HG03460 (cell line): ENCODE data around the gene PTPN6.

ENCODE experiments used
- ATAC-seq: cut with Tn5 transposase; IDR thresholded peaks from one replicate; pipeline ENCODE4 v1.9.1; 2021; ENCODE audit not compliant: unreplicated experiment

The PTPN6 gene

DNA sequence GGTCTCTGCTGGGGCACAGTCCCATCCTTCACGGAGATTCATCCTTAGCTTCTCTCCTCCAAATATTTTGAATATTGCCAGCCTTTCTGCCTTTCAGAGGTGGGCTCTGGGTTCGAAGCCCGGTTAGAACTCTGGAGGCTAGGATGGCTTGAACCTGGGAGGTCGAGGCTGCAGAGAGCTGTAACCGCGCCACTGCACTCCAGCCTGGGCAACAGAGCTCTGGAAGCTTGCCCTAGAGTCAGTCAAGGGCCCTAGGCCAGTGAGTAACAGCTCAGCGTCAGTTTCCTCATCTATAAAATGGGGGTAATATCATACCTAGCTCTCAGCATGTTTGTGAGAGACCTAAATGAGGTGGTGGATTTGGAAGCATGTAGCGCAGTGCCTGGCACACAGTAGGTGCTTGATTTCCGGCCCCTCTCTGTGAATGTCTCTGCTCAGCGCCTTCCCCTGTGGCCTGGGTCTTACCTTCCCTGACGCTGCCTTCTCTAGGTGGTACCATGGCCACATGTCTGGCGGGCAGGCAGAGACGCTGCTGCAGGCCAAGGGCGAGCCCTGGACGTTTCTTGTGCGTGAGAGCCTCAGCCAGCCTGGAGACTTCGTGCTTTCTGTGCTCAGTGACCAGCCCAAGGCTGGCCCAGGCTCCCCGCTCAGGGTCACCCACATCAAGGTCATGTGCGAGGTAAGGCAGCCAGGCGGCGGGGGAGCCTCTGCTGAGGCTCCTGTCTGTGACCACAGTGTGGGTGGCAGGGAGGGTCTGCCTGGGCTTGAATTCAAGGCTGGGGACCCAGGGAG lies 3.4 kb downstream of the PTPN6 start:
- no peak for ATAC-seq

DNA sequence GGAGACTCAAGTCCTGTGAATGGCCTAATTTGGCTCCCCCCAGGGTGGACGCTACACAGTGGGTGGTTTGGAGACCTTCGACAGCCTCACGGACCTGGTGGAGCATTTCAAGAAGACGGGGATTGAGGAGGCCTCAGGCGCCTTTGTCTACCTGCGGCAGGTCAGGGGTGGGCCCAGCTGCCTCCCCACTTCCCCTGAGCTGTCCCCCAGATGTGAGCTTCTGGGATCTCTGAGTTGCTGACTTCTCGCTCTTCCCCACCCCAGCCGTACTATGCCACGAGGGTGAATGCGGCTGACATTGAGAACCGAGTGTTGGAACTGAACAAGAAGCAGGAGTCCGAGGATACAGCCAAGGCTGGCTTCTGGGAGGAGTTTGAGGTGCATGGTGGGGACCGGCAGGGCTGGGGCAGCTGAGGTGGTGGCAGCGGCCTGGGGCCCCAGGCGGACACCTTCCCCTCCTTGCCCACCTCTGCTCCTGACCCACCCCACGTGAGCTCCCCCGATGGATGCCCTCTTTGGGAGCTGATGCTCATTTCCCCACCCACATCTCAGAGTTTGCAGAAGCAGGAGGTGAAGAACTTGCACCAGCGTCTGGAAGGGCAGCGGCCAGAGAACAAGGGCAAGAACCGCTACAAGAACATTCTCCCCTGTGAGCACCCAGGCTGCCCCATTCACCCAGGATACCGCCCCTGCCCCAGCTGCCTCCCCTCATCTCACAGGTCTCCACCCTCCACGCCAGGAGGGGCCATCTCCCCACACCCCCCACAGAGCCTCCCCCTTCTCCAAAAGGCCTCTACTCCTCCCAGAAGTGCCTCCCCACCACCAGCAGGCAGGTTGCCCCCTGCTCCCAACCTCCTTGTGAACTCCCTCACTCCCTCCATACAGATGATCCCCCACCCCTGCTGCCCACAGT lies 4.2 kb downstream of the PTPN6 start:
- ATAC-seq = no peak

DNA sequence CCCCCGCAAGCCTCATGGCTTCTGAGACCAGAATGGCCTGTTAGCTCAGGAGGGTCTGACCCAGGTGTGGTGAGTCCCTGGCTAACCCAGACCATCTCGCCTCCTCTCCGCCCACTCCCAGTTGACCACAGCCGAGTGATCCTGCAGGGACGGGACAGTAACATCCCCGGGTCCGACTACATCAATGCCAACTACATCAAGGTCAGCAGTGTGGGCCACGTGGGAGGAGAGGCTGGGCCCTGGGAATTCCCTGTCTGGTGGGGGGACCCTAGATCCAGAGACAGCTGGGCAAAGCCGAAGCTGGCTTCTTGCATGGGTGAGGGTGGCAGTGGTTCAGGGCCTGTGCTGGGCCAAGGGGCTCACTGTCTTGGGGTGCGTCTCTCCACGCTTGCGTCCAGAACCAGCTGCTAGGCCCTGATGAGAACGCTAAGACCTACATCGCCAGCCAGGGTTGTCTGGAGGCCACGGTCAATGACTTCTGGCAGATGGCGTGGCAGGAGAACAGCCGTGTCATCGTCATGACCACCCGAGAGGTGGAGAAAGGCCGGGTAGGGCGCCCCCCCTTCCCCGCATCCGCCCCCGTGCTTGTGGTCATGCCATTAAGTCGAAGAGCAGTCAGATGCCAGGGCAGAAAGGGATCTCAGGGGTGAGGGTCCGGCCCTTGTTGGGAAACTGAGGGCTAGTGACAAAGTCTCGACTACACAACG lies 5.0 kb downstream of the PTPN6 start:
- ATAC-seq = no peak

DNA sequence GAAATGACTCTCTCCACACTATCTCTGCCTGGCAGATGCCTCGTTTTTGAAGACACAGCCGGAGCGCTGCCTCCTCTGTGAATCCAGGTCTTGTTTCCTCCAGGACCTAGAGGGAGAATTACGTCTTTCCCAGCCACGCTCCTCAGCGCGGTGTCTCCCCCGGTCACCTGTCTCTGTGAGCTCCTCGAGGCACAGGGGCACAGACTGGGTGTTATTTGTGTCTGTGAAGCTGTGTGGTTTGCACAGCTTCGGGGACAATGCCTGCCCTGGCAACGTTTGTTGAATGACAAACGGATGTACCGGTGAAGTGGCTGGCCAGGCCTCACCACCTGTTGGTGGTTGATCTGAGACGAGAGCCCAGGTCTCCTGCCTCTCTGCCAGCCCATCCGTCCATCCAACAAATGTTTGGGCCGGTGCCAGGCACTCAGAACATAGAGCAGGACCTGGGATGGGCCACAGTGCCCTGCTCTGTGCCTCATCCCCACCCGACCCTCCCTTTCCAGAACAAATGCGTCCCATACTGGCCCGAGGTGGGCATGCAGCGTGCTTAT lies 6.1 kb downstream of the PTPN6 start:
- ATAC-seq = no peak

DNA sequence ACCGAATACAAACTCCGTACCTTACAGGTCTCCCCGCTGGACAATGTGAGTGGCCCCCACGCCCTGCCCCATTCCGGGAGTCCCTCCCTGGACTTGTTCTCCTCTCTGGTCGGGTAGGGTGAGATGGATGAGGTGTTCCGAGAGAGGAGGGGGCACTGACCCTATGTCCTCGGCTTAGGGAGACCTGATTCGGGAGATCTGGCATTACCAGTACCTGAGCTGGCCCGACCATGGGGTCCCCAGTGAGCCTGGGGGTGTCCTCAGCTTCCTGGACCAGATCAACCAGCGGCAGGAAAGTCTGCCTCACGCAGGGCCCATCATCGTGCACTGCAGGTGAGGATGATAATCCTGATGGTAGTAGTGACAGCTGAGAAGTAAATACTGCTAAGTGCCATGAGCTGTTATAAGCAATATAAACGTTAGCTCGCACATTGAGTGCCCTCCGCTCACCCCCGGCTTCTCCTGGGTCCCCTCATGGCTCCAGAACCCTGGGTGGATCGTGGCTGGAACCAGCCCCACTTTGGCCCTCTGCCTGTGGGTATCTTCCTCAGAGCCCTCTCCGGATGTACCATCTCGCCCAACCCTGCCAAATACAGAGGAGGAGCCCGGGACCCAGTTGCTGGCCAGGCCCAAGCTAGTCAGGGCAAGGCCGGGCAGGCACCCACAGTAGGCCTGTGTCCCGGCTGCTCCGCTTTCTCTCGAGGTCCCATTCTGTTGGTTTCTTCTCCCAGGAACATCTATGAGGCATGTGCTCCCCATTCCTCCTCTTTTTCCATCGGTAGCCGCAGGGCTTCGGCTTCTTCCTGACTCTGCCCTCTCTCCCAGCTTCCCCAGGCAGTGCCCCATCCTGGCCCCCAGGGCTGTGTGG lies 6.8 kb downstream of the PTPN6 start:
- ATAC-seq = no peak

DNA sequence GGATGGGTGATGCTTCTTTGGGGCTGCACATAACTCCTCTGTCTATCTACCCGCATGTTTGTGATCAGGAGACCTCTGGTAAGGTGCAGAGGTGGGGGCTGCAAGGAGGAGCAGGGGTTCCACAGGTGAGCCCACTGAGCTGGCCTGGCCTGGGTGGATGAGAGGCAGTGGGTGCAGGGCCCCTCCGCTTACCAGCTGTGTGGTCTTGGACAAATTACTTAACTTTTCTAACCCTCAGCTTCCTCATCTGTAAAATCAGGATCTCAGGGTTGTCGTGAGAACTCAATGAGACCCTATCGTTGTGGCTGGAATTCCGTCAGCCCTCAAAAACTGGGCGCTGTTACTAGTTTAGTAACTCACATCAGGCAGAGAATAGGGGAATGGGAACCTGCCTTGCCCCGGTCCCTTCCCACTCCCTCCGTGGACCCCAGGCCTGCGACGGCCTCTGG lies 7.5 kb downstream of the PTPN6 start:
- no peak for ATAC-seq

DNA sequence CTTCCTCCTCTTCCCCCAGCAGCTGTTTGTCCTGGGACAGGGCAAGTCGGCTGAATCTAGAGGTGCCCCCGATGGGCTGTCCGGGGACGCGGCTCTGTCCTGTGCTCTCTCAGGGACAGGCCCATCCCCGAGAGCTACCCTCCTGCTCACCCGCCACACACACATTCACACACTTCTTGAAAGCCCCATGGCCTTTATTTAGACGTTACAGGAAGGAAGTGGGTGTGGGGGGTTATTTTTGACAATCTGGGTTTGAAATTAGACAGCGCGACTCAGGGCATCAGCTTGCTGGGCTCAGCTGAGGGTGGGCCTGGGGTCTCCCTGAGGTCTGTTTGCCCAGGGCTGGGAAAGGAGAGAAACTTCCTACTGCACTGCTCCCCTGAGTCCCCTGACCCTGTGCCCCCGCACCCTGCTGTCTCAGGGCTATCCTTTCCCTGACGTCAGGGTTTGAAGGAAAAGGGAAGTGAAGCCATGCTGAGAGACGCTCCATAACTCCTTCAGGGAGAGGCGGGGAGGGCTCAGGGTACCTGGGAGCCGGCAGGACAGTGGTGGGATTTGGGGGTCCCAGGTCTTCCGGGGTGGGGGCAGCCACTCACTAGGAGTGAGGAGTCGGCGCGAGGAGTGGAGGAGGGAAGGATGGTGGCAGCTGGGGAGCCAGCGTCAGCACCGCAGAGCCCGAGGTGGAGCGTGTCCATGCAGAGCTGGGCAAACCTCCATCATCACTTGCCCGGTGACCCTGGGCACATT lies 8.1 kb downstream of the PTPN6 start:
- peak; percentile 49 for ATAC-seq

DNA sequence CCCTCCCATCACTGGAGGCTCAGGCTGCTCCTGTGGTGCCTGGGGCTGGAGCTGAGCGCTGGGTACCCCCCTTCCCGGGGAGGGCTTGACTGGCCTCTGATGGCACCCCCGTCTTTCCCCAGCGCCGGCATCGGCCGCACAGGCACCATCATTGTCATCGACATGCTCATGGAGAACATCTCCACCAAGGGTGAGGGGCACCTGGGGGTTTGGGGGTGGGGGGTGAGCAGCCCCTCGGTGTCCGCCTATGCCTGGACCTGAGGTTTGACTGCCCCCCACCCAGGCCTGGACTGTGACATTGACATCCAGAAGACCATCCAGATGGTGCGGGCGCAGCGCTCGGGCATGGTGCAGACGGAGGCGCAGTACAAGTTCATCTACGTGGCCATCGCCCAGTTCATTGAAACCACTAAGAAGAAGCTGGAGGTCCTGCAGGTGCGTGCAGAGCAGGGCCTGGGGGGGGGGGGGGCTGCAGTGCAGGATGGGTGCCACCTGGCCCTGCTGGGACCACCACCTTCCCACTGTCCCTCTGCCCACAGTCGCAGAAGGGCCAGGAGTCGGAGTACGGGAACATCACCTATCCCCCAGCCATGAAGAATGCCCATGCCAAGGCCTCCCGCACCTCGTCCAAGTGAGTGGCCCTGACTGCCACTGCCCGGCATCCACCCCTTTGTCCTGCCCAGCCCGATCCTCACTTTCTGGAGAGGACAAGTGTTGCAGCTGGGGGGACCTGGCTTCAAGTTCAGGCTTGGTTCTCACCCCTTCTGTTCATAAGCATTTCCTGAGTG lies 8.8 kb downstream of the PTPN6 start:
- no peak for ATAC-seq

DNA sequence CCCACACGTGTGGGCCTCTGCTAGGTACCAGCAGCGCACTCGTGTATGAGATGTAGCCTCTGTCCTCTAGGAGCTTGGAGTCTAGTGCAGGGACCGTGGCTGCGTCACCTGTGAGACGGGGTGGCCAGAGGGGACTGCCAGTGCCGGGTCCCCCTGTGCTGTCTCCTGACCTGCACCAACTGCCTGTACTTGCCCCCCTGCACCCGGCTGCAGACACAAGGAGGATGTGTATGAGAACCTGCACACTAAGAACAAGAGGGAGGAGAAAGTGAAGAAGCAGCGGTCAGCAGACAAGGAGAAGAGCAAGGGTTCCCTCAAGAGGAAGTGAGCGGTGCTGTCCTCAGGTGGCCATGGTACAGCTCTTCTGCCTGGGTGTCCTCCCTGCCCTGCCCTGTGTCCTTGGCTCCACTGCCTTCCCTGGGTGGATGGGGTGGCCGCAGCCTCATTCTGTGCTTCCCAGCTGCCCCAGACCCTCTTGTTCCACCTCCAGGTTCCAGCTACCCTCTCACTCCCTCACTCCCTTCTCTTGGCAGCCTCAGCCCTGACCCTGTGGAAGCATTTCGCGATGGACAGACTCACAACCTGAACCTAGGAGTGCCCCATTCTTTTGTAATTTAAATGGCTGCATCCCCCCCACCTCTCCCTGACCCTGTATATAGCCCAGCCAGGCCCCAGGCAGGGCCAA lies 9.6 kb downstream of the PTPN6 start:
- no peak for ATAC-seq

DNA sequence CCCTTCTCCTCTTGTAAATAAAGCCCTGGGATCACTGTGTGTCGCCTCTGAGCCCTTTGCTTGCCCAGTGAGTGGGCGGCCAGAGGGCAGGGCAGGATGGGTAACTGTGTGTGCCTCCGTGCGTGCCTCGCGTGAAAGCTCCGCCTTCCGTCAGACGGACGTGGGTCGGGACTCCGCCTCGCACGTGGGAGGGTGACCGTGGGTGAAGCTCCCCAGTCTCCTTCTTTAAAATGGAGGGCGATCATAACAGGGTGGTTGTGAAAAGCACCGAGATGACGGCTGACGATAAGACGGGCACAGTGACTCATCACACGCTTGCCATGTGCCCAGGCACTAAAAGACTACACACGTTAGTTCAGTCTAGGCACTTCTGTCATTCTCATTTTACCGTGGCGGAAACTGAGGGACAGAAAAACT lies 10.1 kb downstream of the PTPN6 start:
- ATAC-seq = no peak

DNA sequence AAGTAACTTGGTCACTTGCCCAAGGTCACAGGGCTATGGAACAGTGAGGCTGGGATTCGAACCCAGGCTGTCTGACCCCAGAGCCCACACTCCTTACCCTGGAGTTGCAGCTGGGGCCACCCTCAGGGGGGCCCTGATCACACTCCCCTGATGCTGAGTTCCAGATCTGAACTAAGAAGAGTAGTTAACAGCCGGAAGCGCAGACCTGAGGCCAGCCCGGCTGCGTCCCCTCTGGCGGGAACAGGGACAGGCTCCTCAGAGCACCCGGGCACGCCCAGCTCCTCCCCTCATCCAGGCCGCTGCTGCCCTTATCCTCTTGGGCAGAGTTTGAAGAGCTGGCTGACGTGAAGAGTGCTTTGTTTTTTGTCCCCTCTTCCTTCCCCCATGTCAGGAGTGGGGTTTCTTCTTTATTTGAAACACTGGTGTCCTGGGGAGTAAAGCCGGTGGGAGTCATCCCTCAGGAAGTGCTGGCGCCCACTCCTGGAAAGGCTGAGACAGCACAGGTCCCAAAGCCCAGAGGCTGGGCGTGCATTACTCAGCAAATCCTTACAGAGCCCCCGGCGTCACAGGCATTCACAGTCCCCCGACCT lies 10.6 kb downstream of the PTPN6 start:
- ATAC-seq = no peak

DNA sequence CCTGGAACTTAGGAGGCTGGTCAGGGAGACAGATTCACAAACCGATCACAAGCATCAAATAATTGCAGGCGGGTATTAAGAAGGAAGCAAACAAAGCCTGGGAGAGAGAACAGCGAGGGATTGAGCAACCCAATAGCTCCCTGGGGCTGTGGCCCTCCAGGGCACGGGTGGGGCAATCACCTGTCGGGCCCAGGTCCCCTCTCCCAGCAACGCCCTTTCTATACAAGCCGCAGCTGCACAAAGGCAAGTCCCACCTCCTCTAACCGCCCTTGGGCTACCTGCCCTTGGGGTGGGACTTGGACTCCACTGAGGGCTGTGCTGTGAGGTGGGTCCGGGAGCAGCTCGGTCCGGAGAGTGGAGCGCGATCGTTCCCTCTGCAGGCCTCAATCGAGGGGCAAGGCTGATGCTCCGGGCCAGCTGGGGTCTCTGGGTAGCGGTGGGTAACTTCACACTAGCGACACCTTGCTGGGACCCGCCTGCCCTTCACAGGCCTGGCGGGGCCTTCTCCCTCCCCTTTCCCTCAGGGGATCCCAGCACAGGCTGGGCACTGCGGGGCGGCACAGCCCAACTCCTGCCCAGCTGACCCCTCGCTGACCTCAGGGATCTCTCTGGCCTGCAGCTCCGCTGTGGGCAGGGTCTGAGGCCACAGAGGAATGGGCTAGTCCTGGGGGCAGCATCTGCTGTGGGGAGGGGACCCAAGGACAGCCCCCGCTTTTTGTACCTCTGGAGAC lies 11.3 kb downstream of the PTPN6 start:
- no peak for ATAC-seq

DNA sequence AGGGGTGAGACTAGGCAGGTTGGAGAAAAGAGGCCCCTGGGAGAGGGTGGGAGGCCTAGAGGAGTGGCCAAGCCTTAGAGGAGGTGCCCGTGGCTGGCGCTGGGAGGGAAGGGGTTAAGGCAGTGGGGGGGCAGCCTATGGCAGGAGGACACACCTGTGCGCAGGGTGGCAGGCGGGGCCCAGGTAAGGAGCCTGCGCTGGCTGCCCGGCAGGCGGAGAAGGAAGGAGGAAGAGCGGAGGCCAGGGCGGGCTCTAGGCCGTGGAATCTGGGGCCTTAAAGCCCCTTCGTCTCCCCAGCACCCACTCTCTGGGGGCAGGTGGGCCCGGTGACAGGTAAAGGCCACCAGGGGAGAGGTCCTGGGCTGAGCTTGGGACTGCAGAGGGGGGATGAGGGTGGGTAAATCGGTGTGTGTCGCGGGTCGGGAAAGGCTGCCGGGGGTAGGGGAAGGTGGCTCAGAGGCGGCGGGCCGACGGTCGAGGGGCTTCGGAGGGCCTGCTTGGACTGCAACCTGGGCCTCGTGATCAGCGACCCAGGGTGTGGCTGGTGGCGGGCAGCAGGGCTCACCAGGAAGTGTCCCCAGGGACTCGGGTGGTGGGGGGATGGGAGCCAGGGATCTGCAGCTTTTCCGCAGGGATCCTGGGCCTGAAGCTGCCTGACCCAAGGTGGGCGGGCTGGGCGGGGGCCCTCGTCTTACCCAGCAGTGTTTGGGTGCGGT lies 12.0 kb downstream of the PTPN6 start:
- ATAC-seq = no peak

DNA sequence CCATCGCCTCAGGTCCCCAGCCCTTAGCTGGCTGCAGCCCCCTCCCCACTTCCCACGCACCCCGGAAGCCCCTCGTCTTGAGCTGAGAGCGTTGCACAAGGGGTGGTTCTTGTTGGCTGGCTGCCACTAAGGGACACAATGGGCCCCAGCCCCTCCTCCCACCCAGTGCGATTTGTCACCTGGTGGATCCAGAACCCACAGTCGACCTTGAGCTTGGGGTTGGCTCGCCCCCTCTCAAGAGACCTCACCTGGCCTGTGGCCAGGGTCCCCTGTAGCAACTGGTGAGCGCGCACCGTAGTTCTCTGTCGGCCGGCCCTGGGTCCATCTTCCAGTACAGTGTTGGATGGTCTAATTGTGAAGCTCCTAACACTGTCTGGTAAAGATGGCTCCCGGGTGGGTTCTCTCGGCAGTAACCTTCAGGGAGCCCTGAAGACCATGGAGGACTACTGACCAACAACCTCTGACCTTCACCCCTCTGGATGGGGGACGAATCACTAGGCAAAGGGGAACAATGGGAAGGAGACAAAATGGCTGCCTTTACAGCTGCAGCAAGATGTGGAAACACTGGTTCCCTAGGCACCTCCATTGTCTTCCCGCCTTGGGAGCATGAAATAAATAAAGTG lies 12.7 kb downstream of the PTPN6 start:
- no peak for ATAC-seq

DNA sequence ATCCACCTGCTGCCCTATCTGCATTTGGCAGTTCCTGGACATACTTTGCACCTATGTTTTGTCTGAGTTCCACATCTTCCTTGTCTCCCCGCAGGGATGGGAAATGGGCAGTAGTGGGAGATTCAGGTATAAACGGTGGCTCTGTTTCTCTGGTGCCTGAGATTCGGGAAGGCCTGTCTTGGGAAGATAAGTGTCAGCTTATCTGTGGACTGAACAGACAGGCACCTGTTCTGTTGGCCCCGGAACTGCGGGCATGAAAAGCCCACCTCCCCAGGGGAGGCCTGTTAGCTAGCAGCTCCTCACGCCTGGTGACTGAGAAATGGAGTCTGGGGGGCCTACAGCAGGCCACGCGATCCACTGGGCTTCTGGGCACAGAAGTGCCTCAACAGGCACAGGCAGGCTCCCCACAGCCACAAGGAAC lies 13.5 kb downstream of the PTPN6 start:
- no peak for ATAC-seq
